ENCODE data around the gene LRP1B.

Gene LRP1B

DNA sequence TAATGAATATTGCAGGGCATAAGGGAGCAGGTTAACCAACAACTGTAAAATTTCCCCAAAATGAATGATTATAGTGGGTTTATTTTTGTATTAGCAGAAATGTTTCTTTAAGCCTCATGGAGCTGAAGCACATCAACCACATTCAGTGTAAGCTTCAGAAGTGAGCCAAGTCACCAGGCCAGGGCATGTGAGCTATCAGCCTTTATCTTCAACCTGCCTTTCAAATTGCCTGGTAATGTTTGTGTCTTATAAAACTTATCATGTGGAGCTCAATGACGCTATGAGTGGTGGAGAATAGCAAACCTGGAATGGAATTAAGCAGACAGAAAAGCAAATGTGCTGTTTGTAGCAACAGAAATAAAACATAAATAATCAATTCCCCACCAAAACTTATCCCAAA lies 1068.4 kb downstream of the LRP1B start:
- Histone ChIP-seq H3K79me2 (ENCODE audit: insufficient read depth, low read length) (no peaks in the 10 kb centered on the region), H3K9ac (ENCODE audit: low read depth, low read length, poor library complexity, severe bottlenecking) (no peak overlapping the region), H3K4me2 (ENCODE audit: low read depth, low read length, poor library complexity, severe bottlenecking) (no peak overlapping the region), H3K4me3 (ENCODE audit: low read length, poor library complexity, severe bottlenecking) (no peak overlapping the region), H3F3A (ENCODE audit: low read depth) (no peaks in the 10 kb centered on the region), H3K9me2 (replicated peaks; ENCODE audit: low read depth, low read length) (no peaks in the 10 kb centered on the region), H2AFZ (ENCODE audit: low read length) (no peak overlapping the region), H3K9me3 (ENCODE audit: insufficient read depth, low read depth, low read length) (no peaks in the 10 kb centered on the region), H3K27me3 (ENCODE audit: insufficient read depth, low read length, poor library complexity, severe bottlenecking) (no peaks in the 10 kb centered on the region), H4K20me1 (ENCODE audit: insufficient read depth, low read length, poor library complexity, severe bottlenecking) (no peaks in the 10 kb centered on the region), H3K4me1 (ENCODE audit: insufficient read depth, low read length, poor library complexity, severe bottlenecking) (no peaks in the 10 kb centered on the region), H3K36me3 (ENCODE audit: insufficient read depth, low read length) (no peaks in the 10 kb centered on the region)
- TF ChIP-seq, protein P1, sequence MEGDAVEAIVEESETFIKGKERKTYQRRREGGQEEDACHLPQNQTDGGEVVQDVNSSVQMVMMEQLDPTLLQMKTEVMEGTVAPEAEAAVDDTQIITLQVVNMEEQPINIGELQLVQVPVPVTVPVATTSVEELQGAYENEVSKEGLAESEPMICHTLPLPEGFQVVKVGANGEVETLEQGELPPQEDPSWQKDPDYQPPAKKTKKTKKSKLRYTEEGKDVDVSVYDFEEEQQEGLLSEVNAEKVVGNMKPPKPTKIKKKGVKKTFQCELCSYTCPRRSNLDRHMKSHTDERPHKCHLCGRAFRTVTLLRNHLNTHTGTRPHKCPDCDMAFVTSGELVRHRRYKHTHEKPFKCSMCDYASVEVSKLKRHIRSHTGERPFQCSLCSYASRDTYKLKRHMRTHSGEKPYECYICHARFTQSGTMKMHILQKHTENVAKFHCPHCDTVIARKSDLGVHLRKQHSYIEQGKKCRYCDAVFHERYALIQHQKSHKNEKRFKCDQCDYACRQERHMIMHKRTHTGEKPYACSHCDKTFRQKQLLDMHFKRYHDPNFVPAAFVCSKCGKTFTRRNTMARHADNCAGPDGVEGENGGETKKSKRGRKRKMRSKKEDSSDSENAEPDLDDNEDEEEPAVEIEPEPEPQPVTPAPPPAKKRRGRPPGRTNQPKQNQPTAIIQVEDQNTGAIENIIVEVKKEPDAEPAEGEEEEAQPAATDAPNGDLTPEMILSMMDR (conservative IDR thresholded peaks at IDR 0.05; ENCODE audit: low read length), result no peak
- TF ChIP-seq EZH2phosphoT487 (IDR thresholded peaks at IDR 0.05; ENCODE audit: borderline replicate concordance), result no peak

DNA sequence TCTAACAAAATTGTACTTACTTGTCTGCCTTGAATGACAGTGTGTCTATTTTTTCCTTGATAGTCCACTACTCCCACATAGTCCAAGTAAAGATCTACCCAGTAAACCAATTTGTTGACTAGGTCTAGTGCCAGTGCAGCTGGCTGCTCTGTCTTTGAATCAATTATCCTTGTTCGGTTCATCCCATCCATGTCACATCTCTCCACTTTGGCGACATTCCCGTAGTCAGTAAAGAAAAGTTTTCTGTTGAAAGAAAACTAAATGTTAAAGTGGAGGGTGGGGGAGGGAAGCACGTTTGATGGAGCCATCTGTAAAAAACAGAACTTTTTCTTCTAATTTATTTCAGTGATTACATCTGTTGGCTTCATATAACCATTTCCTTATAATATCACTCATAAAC lies 1068.8 kb downstream of the LRP1B start:
- Histone ChIP-seq H2AFZ (ENCODE audit: low read length) (no peak overlapping the region), H3K4me1 (ENCODE audit: insufficient read depth, low read length, poor library complexity, severe bottlenecking) (no peaks in the 10 kb centered on the region), H3K36me3 (ENCODE audit: insufficient read depth, low read length) (no peaks in the 10 kb centered on the region), H3K9me3 (ENCODE audit: insufficient read depth, low read depth, low read length) (no peaks in the 10 kb centered on the region), H4K20me1 (ENCODE audit: insufficient read depth, low read length, poor library complexity, severe bottlenecking) (no peaks in the 10 kb centered on the region), H3F3A (ENCODE audit: low read depth) (no peaks in the 10 kb centered on the region), H3K4me3 (ENCODE audit: low read length, poor library complexity, severe bottlenecking) (no peak overlapping the region), H3K9me2 (replicated peaks; ENCODE audit: low read depth, low read length) (no peaks in the 10 kb centered on the region), H3K27me3 (ENCODE audit: insufficient read depth, low read length, poor library complexity, severe bottlenecking) (no peaks in the 10 kb centered on the region), H3K79me2 (ENCODE audit: insufficient read depth, low read length) (no peaks in the 10 kb centered on the region), H3K9ac (ENCODE audit: low read depth, low read length, poor library complexity, severe bottlenecking) (no peak overlapping the region), H3K4me2 (ENCODE audit: low read depth, low read length, poor library complexity, severe bottlenecking) (no peak overlapping the region)
- TF ChIP-seq EZH2phosphoT487 (IDR thresholded peaks at IDR 0.05; ENCODE audit: borderline replicate concordance), result no peak
- TF ChIP-seq, protein P1 (conservative IDR thresholded peaks at IDR 0.05; ENCODE audit: low read length), result no peak

- Histone ChIP-seq H3F3A (ENCODE audit: low read depth) (no peaks in the 10 kb centered on the region), H3K9ac (ENCODE audit: low read depth, low read length, poor library complexity, severe bottlenecking) (no peak overlapping the region), H3K4me3 (ENCODE audit: low read length, poor library complexity, severe bottlenecking) (no peak overlapping the region), H3K9me2 (replicated peaks; ENCODE audit: low read depth, low read length) (no peaks in the 10 kb centered on the region), H4K20me1 (ENCODE audit: insufficient read depth, low read length, poor library complexity, severe bottlenecking) (no peaks in the 10 kb centered on the region), H3K4me1 (ENCODE audit: insufficient read depth, low read length, poor library complexity, severe bottlenecking) (no peaks in the 10 kb centered on the region), H3K27me3 (ENCODE audit: insufficient read depth, low read length, poor library complexity, severe bottlenecking) (no peaks in the 10 kb centered on the region), H3K79me2 (ENCODE audit: insufficient read depth, low read length) (no peaks in the 10 kb centered on the region), H3K9me3 (ENCODE audit: insufficient read depth, low read depth, low read length) (no peaks in the 10 kb centered on the region), H3K4me2 (ENCODE audit: low read depth, low read length, poor library complexity, severe bottlenecking) (no peak overlapping the region), H2AFZ (ENCODE audit: low read length) (no peak overlapping the region), H3K36me3 (ENCODE audit: insufficient read depth, low read length) (no peaks in the 10 kb centered on the region)
- TF ChIP-seq, protein P1 (conservative IDR thresholded peaks at IDR 0.05; ENCODE audit: low read length), result no peak
- TF ChIP-seq EZH2phosphoT487 (IDR thresholded peaks at IDR 0.05; ENCODE audit: borderline replicate concordance), result no peak
These were observed 1072.3 kb downstream of the LRP1B start for GRCh38 chr2:141058556-141058955.
